Middle frontal gyrus (tissue), 1 donor: ENCODE measurements around the gene CPA1.
"Not testable (repeated sequence)": the region's sequence is repeated elsewhere in the genome, so short reads cannot be mapped to it uniquely, and the experiment has no call there.

Experiments used
- DNase-seq: peaks from one replicate; pipeline ENCODE4 v3.0.0-alpha.2; 2015; ENCODE audit warnings: low spot score; ENCODE audit errors: extremely low spot score

Gene CPA1

DNA sequence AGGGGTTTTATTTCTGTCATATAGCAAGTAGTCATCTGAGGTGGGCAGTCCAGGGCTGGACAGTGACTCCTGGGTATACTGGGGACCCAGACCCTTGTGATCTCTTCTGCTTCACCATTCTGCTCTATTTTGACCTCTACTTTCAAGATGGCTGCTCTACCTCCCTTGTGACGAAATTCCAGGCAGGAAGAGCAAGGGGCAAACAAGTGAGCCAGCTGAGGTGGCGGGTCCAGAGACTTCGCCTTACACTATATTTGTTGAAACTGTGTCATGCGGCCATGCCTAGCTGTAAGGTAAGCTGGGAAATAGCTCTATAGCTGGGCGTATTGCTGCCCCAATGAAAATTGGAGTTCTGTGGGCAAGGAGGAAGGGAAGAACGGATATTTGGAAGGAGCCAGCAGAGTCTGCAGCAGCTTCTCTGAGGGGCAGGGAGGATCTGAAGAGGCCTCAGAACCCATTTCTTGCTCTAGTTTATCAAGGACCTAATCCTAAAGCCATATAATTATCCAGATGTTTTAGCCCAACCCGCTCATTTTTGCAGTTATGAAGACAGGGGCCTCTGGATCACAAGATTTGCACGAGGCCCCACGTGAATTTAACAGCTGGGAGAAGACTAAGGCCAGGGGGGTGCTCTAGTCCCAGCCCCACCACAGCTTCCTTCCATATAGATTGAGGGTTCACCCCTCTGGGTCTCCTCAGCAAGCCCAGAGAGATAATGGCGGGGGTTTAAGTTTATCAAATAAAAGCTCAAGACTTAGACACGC lies 7.7 kb upstream of the CPA1 start:
- no peak for DNase-seq

DNA sequence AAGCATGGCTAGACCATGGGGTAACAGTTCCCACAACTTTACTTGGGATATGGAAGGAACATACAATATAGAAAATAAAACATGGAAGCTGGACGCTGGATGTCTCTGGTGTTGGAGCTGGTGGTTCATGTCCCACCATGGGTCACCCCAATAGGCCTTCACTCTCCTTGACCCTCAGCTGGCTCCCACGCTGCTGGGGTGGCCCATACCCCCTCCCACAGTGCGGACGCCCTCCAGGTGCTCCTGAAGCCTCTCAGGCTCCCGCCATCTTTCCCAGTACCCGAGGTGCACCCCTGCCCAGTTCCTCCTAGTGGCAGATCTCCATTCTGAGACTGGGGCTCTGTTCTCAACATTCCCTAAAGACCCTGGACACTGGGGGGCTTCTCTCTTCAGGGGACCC lies 5.8 kb upstream of the CPA1 start:
- DNase-seq = no peak

DNA sequence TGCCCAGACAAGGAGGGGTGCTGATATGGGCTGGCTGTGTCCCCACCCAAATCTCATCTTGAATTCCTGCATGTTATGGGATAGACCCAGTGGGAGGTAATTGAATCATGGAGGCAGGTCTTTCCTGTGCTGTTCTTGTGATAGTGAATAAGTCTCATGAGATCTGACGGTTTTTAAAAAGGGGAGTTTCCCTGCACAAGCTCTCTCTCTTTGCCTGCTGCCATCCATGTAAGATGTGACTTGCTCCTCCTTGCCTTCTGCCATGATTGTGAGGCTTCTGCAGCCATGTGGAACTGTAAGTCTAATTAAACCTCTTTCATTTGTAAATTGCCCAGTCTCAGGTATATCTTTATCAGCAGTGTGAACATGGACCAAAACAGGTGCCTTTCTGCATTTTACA lies 3.8 kb upstream of the CPA1 start:
- DNase-seq = not testable (repeated sequence)

DNA sequence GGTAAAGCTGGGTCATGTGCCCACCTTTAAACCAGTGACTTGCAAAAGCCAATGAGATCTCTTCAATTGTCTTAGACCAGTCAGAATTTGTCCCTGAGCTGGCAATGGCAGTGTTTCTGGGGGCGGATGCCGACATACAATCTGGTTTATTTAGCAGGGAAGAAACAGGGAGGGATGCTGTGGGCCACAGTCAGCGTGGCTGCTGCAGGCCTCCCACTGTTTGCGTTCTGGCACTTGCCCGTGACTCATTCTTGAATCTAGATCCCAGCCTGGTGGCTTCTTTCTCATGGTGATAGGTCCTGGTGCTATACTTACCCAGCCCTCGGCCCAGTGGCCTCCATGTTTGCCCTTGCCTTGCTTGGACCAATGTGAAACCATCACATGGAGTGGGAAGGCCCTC lies 3.1 kb upstream of the CPA1 start:
- no peak for DNase-seq

DNA sequence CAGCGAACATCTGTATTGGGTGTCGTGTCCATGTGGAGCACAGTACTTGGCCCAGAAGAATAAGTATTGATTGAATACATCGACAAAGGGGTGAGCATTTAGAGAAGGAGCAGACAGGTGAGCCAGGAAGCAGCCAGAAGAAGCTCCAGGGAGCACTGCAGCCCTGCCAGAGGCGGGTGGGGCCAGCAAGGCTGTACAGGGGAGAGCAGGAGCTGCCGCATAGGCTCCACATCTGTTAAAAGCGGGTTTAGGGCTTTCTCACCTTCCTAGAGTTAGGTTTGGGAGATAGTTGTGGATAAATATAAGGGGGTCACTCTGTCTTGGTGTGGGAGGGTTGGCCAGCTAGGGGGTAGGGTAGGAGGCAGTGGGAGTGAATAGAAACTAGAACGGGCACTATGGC lies 1.3 kb upstream of the CPA1 start:
- DNase-seq = no peak

DNA sequence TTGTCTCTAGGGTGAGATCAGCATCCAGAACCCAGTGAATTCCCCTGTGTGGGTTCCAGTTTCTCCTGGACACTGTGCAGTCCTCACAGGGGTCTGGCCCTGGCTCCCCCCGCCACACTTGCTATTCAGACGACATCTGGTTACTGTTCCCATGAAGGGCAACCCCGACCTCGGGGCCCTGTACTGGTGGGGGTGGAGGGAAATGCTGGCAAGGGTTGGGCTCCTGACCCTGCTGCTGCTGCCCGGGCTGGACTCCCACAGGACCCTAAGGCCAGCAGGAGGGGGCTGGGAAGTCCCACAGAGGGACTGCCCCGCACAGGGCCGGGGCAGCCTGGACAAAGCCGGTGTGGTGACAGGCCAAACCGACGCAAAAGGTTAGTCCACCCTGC lies 768 bp upstream of the CPA1 start:
- no peak for DNase-seq

DNA sequence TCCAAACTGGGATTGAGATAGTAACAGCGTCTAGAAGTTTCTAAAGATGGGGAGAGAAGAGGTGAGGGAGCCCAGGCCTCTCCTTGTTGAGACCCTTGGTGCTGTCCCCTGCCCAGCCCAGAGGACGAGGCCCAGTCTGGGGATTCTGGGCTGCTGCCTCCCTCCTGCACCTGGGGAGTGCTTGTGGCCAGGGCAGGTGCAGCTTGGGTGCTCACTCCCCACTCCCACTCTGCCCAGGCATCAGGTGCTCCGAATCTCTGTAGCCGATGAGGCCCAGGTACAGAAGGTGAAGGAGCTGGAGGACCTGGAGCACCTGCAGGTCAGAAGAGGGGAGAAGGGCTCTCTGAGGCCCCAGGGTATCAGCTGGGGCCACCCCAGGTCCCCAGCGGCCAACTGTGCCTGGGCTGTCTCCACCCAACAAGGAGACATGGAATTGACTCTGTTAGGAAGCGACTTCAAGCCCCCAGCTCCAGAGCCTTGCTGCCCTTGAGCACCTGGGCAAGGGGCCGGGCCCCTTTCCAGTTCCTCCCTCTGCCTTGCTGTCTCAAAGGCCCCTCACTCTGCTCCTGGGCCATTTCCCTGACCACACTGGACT lies 664 bp downstream of the CPA1 start:
- DNase-seq = no peak

DNA sequence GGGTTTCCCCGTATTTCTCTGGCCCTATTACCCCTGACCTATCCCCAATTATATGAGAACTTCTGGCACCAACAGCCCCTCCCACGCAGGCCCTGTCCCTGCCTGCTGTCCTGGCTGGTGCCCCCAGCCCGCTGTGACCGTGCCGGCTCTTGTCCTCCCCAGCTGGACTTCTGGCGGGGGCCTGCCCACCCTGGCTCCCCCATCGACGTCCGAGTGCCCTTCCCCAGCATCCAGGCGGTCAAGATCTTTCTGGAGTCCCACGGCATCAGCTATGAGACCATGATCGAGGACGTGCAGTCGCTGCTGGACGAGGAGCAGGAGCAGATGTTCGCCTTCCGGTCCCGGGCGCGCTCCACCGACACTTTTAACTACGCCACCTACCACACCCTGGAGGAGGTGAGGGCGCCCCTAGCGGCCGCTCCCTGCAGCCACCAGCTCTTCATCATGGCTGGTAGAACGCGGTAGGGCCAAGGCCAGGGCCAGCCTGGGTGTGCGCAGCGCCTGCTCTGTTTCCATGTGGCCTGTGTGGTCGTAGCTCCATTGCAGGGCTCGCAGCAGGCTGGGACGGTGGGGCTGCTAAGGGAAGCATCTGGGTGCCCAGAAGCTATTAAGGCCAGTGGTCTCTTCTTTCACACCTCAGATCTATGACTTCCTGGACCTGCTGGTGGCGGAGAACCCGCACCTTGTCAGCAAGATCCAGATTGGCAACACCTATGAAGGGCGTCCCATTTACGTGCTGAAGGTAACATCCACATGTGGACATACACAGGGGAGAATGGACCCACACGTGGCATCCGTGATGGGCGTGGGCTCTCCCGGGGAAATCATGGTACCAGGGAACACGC lies 1.4 kb downstream of the CPA1 start:
- no peak for DNase-seq

DNA sequence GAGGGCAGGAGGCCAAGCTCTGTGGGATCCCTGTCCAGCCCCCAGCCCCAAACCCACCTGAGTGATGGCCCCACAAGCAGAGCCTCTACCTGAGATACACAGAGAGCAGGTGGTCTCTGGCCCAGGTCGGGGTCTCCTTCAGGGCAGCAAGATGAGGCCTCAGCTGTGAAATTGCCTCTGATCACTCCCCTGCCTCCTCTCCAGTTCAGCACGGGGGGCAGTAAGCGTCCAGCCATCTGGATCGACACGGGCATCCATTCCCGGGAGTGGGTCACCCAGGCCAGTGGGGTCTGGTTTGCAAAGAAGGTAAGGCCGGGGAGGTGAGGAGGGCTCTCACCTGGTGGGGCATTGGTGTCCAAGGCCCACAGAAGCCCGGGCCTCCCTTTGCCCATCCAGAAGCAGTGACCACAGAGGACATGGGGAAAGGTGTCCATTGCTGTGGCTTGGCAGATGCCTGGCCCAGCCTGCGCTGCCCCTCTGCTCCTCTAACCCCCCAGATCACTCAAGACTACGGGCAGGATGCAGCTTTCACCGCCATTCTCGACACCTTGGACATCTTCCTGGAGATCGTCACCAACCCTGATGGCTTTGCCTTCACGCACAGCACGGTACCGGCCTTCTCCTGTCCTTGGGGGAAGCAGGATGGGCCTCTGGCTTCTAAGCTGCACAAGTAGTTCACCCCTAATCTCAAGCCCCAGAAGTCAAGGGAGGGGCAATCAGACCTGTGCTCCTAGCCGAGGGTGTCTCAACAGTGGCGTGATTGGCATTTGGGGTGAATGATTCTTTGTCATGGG lies 3.1 kb downstream of the CPA1 start:
- DNase-seq = no peak

DNA sequence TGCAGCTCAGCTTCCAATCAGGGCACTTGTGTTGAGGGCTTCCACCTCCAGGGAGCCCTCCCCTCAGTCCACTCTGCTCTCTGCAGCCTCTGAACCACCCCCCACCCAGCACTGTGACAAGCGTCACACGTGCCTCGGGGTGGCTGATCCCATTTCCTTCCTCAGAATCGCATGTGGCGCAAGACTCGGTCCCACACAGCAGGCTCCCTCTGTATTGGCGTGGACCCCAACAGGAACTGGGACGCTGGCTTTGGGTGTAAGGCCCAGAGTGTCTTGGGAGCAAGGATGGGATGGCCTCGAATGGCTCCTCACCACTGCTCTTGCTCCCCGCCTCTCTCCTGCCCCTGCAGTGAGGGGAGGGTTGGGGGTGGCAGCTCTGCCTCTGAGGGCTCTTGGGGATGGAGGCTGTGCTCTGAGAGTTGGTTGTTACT lies 4.1 kb downstream of the CPA1 start:
- no peak for DNase-seq

DNA sequence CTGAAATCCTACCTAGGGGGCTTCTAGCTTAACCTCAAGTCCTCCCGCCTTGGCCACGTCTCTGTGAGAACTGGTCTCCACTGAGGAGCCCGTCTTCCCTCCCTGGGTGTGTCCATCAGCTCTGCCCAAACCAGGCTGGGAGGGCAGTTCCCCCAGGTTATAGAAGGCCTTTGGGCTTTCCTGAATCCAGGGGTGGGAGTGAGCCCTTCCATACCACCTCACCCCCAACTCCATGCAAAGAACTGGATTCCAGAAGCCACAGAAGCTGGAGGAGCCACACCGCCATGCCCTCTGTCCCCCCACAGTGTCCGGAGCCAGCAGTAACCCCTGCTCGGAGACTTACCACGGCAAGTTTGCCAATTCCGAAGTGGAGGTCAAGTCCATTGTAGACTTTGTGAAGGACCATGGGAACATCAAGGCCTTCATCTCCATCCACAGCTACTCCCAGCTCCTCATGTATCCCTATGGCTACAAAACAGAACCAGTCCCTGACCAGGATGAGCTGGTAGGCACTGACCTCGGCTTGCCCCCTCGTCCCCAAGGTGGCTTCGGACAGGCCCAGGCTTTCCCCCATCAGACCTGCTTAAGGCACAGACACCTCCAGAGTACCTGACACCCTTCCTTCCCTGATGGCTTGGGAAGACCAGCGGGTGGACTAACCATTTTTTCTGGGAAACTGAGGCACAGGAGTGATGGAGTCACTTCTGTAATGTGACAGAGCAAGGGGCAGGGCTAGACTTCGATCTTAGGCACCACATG lies 4.7 kb downstream of the CPA1 start:
- DNase-seq = no peak

DNA sequence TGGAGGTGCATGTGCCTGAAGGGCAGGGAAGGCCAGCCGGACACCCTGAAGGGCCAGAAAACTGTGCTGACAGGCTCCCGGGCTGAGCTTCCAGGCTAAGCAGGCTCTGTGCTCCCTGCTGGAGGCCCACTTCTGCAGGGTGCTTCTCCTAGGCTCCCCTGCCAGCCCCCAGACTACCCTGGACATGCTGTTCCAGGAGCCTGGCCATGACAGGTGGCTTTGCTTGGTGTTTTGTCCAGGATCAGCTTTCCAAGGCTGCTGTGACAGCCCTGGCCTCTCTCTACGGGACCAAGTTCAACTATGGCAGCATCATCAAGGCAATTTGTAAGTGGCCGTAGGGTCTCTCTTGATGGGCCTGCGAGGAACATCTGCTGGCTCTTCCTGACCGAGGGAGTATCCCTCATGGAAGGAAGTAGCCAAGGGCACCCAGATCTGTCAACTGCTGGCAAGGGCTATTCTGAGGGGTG lies 5.3 kb downstream of the CPA1 start:
- DNase-seq = no peak

DNA sequence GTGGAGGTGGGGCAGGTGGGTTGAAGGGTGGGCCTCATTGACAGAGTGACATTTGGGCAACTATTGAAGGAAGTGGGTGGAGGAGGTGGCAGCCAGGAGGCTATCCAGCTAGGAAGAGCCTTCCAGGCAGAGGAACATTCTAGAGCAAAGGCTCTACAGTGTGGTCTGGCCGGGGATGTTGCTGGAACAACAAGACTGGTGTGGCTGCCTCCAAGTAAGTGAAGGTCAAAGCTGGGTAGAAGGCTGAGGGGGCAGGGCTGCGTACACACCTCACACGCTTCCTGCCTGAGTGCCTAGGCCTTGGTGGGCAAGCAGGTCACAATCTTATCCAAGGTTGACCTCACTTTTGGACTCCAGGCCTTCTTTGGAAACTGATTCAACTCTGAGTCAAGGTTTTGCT lies 6.6 kb downstream of the CPA1 start:
- no peak for DNase-seq

DNA sequence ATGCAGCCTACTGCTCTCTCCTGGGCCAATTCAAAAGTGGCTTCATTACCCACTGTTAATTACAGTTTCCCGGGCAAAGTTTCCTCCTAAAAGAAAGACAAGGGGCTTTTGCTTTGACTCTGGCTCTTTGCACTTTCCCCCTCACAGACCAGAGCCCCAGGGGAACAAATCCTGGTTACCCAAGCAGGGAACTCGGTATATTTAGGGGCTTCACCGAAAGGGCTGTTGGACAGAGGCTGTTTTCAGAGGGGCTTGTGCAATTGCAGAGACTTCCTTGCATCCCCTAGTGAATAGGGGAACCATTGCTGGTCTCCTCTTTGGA lies 7.0 kb downstream of the CPA1 start:
- no peak for DNase-seq

DNA sequence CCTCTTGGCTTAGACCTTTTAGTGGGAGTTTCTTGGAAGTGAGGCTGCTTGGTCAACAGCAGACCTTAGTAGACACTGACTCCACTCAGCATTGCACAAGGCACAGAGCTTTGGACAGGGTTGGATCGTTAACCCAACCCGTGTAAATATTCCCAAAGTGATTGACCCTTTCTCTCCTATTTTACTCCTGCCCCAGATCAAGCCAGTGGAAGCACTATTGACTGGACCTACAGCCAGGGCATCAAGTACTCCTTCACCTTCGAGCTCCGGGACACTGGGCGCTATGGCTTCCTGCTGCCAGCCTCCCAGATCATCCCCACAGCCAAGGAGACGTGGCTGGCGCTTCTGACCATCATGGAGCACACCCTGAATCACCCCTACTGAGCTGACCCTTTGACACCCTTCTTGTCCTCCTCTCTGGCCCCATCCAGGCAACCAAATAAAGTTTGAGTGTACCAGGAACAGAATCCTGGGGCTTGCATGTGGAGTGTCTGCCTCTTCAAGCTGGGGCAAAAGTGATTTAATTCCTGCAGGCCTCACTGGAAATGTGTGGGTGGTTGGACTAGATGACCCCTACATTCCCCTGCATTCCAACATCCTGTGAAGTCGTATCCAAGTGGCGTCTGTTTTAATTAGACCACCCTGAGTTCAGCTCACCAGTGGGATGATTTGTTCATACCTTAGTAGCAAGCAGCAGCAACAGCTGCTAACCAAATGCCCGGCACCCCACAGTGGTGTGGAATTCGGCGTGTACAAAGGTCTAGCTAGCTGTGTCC lies 7.5 kb downstream of the CPA1 start:
- DNase-seq = no peak

DNA sequence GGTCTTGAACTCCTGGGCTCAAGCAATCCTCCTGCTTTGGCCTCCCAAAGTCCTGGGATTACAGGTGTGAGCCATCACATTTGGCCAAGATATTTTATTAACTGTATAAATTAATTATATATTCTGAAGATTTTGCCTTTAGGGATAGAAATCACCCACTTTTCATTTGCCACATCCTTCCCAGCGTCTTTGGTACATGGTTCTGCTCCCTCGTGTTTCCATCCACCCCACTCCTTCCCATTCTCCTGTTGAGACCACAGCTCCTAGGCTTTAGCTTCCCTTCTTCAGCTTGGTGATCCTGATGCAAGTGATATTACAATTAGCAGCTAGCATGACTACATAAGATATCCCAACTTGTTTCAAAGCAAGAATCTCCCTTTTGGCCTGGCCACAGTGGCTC lies 8.4 kb downstream of the CPA1 start:
- no peak for DNase-seq

DNA sequence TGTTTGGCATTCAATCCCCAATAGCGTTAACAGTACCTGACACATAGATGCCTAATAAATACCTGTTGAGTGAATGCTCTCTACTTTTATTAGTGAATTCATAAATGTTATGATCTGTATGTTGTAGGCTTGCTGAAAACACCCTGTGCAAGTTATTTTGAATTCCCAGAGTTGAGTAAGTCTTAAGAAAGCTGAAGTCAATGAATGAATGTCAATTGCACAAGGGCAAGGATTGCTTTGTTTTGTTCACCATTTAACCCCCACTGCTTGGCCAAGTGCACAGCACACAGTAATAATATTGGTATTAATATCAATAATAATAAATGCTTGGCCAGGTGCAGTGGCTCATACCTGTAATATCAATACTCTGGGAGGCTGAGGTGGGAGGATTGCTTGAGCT lies 10.2 kb downstream of the CPA1 start:
- DNase-seq = no peak

DNA sequence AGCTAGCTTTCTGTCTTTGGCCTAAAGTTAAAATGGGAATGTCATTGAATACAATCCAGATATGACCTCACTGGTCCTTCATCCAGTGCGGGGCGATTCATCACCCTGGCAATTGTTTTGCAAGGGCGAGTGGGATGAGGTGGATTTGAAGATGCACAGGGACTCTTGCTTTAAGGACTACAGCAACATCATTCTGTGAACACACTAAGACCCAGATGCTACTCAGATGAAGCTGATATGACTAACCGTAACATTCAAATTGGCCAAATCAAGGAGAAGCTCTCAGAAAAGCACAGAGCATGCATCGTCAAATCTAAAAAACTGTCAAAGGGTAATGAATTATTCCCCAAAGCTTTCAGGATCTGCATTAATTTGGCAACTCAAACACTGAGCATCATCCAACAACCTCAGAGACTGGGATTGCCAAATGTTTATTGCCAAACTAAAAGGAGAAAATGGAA lies 12.8 kb downstream of the CPA1 start:
- no peak for DNase-seq

DNA sequence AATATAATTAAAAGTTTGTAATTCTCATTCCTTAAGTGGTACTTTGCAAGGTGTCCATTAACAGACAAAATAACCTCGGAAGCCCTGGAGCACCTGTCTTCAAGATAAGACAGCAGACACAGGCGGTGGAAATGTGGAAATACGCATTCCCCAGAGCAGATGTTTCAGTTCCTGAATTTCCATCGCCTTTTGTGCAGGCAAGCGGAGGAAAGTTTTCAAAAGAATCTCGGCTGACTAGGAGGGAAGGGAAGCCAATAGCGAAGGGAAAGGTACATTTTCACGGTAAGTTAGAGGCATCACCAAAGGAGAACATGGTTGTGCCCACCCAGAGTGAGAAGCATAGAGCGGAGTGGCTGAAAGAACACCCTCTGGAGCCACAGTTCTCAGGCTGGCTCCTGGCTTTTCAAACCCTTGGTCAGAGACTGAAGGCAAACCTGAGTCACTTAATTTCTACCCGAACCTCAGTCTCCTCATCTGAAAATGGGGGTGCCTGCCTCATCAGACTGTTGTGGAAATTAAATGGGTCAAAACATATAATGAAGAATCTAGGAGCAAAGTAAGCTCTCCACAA lies 13.6 kb downstream of the CPA1 start:
- DNase-seq = no peak
